Measurements from ENCODE around the gene KIF5A. TPM values are rescaled to one million over a fixed set of nuclear protein-coding genes. Genes with fewer than 3 reads are reported as not detected.

The KIF5A gene
- total RNA-seq, 2 experiments from 2014 or later: 1.2 to 1.3 TPM

GRCh38 chr12:57576613-57577160 lies 26.8 kb downstream of the KIF5A start:
- intact Hi-C loops (cut with micrococcal nuclease): no loop called here
- ChIA-PET POLR2A (interaction anchor here (0.9 kb wide), 1 partner anchor 9 kb away, joined by 3 read pairs; no protein-coding TSS in a partner anchor), CTCF (interaction anchor here (0.6 to 1.8 kb wide), 7 partner anchors 15 to 159 kb away, joined by 3 to 8 read pairs (median 3); partner anchors contain the start of gene OS9)
- no peak for DNase-seq
- no peak for ATAC-seq
- no peak for TF ChIP-seq CTCF (IDR thresholded peaks at IDR 0.05)
- no peak overlapping the region for H3K27ac Mint-ChIP-seq
- no peaks in the 10 kb centered on the region for H3K27me3 Mint-ChIP-seq
- no peaks in the 10 kb centered on the region for H3K9me3 Mint-ChIP-seq
- no peaks in the 10 kb centered on the region for H3K4me1 Mint-ChIP-seq (ENCODE audit: low read depth)
- no peak overlapping the region for H3K4me3 Mint-ChIP-seq
- no peaks in the 10 kb centered on the region for H3K36me3 Mint-ChIP-seq (ENCODE audit: low read depth)

- no peak overlapping the region for H3K4me3 Mint-ChIP-seq
- H3K27ac Mint-ChIP-seq: no peak overlapping the region
- TF ChIP-seq CTCF (IDR thresholded peaks at IDR 0.05): no peak
- DNase-seq (no peak), ATAC-seq (no peak)
- no peaks in the 10 kb centered on the region for H3K36me3 Mint-ChIP-seq (ENCODE audit: low read depth)
- intact Hi-C loops (cut with micrococcal nuclease): no loop called here
- no peaks in the 10 kb centered on the region for H3K4me1 Mint-ChIP-seq (ENCODE audit: low read depth)
- ChIA-PET CTCF (no interaction called here), POLR2A (no interaction called here)
- H3K27me3 Mint-ChIP-seq: no peaks in the 10 kb centered on the region
- H3K9me3 Mint-ChIP-seq: no peaks in the 10 kb centered on the region
Observed at GRCh38 chr12:57577981-57578758, 28.3 kb downstream of the KIF5A start.

- ATAC-seq: no peak
- no peaks in the 10 kb centered on the region for H3K36me3 Mint-ChIP-seq (ENCODE audit: low read depth)
- POLR2A ChIA-PET: no interaction called here
- H3K9me3 Mint-ChIP-seq: no peaks in the 10 kb centered on the region
- H3K27ac Mint-ChIP-seq: no peak overlapping the region
- DNase-seq: no peak
- no peaks in the 10 kb centered on the region for H3K27me3 Mint-ChIP-seq
- H3K4me3 Mint-ChIP-seq: no peak overlapping the region
- no peak for TF ChIP-seq CTCF (IDR thresholded peaks at IDR 0.05)
- H3K4me1 Mint-ChIP-seq (ENCODE audit: low read depth): no peaks in the 10 kb centered on the region
- intact Hi-C loops (cut with micrococcal nuclease): no loop called here
- CTCF ChIA-PET: no interaction called here
Observed at GRCh38 chr12:57579011-57579410, 29.2 kb downstream of the KIF5A start.

GRCh38 chr12:57579677-57580465 lies 30.0 kb downstream of the KIF5A start:
- Mint-ChIP-seq H3K4me1 (ENCODE audit: low read depth) (no peaks in the 10 kb centered on the region), H3K4me3 (no peak overlapping the region), H3K36me3 (ENCODE audit: low read depth) (no peaks in the 10 kb centered on the region), H3K27me3 (no peaks in the 10 kb centered on the region), H3K9me3 (no peaks in the 10 kb centered on the region), H3K27ac (no peak overlapping the region)
- ChIA-PET POLR2A (interaction anchor here (1.3 kb wide), 2 partner anchors 41 to 47 kb away, joined by 3 to 4 read pairs; no protein-coding TSS in a partner anchor), CTCF (interaction anchor here (1.4 to 7.0 kb wide), 5 partner anchors 16 to 162 kb away, joined by 3 to 124 read pairs (median 8); partner anchors contain the start of genes ARHGEF25 and B4GALNT1)
- no peak for TF ChIP-seq CTCF (IDR thresholded peaks at IDR 0.05)
- no peak for ATAC-seq
- DNase-seq: no peak
- intact Hi-C loops (cut with micrococcal nuclease): loop anchor here (5.0 kb wide), 1 partner anchor 112 kb away; the partner anchor contains the start of gene OS9

All from activated CD8-positive, alpha-beta T cell treated with anti-CD3 and anti-CD28 coated beads for 36 hours (primary cell).